ENCODE results near the gene CRIP2. TPM values are rescaled to one million over a fixed set of nuclear protein-coding genes. Genes with fewer than 3 reads are reported as not detected.

CRIP2 gene
- polyA plus RNA-seq, 1 experiment = 19.5 TPM

- DNase-seq (ENCODE audit: low read depth) = no peak
- CTCF ChIA-PET = no interaction called here
- POLR2A ChIA-PET = no interaction called here
- Histone ChIP-seq H3K27me3 (ENCODE audit: control insufficient read depth, insufficient read depth, low read length) (no peaks in the 10 kb centered on the region), H3K4me3 (ENCODE audit: low read depth, low read length) (no peak overlapping the region), H3K36me3 (ENCODE audit: control insufficient read depth, insufficient read depth, low read length) (peaks cover 11% of the 10 kb centered on the region)
- TF ChIP-seq CTCF (IDR thresholded peaks at IDR 0.05; ENCODE audit: insufficient read depth, low read depth, low read length) = no peak
Observed at GRCh38 chr14:105427936-105428485, 46.6 kb upstream of the CRIP2 start.

DNA sequence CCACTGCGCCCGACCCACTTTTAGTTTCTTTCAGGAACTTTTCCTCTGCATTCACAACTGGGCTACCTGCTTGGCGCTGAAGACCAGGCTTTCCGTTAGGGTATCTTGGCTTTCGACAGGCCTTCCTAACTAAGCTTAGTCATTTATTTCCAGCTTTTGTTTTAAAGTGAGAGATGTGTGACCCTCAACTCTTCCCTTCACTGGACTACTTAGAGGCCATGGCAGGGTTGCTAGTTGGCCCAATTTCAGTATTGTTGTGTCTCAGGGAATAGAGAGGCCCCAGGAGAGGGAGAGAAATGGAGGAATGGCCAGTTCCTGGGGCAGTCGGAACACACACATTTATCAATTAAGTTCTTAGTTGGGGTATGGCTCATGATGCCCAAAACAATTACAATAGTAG, 44.6 kb upstream of the CRIP2 start:
- POLR2A ChIA-PET = interaction anchor here (0.6 kb wide), 2 partner anchors 19 to 21 kb away, joined by 3 to 13 read pairs; no protein-coding TSS in a partner anchor

DNA sequence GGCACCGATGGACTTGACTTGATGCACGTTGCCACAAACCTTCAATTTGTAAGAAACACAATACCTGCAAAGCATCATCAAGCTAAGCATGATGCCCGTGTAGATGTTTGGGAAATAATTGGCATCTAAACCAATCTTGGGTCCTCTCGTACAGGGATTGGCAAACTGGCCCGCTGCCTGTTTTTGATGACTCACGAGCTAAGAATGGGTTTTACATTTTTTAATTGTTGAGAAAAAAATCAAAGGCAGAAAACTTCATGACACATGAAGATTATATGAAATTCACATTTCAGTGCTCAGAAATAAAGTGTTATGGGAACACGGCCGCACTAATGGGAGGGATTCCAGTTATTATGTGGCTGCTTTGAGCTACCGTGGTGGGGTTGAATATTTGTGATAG, 44.1 kb upstream of the CRIP2 start:
- ChIA-PET CTCF (interaction anchor here (0.6 to 3.1 kb wide), 5 partner anchors 18 to 1353 kb away, joined by 3 to 12 read pairs (median 4); no protein-coding TSS in a partner anchor), POLR2A (interaction anchor here (0.6 kb wide), 2 partner anchors 19 to 21 kb away, joined by 3 to 13 read pairs; no protein-coding TSS in a partner anchor)
- no peak for TF ChIP-seq CTCF (IDR thresholded peaks at IDR 0.05; ENCODE audit: insufficient read depth, low read depth, low read length)
- no peak for DNase-seq (ENCODE audit: low read depth)
- H3K36me3 ChIP-seq (ENCODE audit: control insufficient read depth, insufficient read depth, low read length) = peaks cover 9% of the 10 kb centered on the region
- H3K27me3 ChIP-seq (ENCODE audit: control insufficient read depth, insufficient read depth, low read length) = no peaks in the 10 kb centered on the region
- H3K4me3 ChIP-seq (ENCODE audit: low read depth, low read length) = no peak overlapping the region

More for the DNA sequence above, 44.6 kb upstream of the CRIP2 start:
- CTCF ChIA-PET = interaction anchor here (0.6 to 3.1 kb wide), 5 partner anchors 18 to 1353 kb away, joined by 3 to 12 read pairs (median 4); no protein-coding TSS in a partner anchor
- TF ChIP-seq CTCF (IDR thresholded peaks at IDR 0.05; ENCODE audit: insufficient read depth, low read depth, low read length) = no peak
- H3K4me3 ChIP-seq (ENCODE audit: low read depth, low read length) = no peak overlapping the region
- H3K27me3 ChIP-seq (ENCODE audit: control insufficient read depth, insufficient read depth, low read length) = no peaks in the 10 kb centered on the region
- H3K36me3 ChIP-seq (ENCODE audit: control insufficient read depth, insufficient read depth, low read length) = peaks cover 9% of the 10 kb centered on the region
- no peak for DNase-seq (ENCODE audit: low read depth)

- ChIA-PET CTCF (interaction anchor here (0.9 to 3.1 kb wide), 3 partner anchors 17 to 50 kb away, joined by 3 to 12 read pairs (median 3); no protein-coding TSS in a partner anchor), POLR2A (no interaction called here)
- Histone ChIP-seq H3K27me3 (ENCODE audit: control insufficient read depth, insufficient read depth, low read length) (no peaks in the 10 kb centered on the region), H3K36me3 (ENCODE audit: control insufficient read depth, insufficient read depth, low read length) (peaks cover 7% of the 10 kb centered on the region), H3K4me3 (ENCODE audit: low read depth, low read length) (no peak overlapping the region)
- no peak for DNase-seq (ENCODE audit: low read depth)
- TF ChIP-seq CTCF (IDR thresholded peaks at IDR 0.05; ENCODE audit: insufficient read depth, low read depth, low read length) = no peak
Observed at GRCh38 chr14:105431256-105431655, 43.4 kb upstream of the CRIP2 start.

- Histone ChIP-seq H3K4me3 (ENCODE audit: low read depth, low read length) (no peak overlapping the region), H3K27me3 (ENCODE audit: control insufficient read depth, insufficient read depth, low read length) (no peaks in the 10 kb centered on the region), H3K36me3 (ENCODE audit: control insufficient read depth, insufficient read depth, low read length) (peaks cover 5% of the 10 kb centered on the region)
- CTCF ChIA-PET = interaction anchor here (3.1 kb wide), 1 partner anchor 48 kb away, joined by 12 read pairs; no protein-coding TSS in a partner anchor
- POLR2A ChIA-PET = no interaction called here
- no peak for TF ChIP-seq CTCF (IDR thresholded peaks at IDR 0.05; ENCODE audit: insufficient read depth, low read depth, low read length)
- DNase-seq (ENCODE audit: low read depth) = no peak
Observed at GRCh38 chr14:105432657-105433056, 42.0 kb upstream of the CRIP2 start.
